NCI-H1694 (cell line): Measurements from ENCODE around the gene DEPDC5.
"Not testable (repeated sequence)": the region's sequence is repeated elsewhere in the genome, so short reads cannot be mapped to it uniquely, and the experiment has no call there.

Experiments
- DNase-seq: peaks from one replicate; lab custom pipeline; 2025; lab: John Stamatoyannopoulos, UW

Gene DEPDC5

DNA sequence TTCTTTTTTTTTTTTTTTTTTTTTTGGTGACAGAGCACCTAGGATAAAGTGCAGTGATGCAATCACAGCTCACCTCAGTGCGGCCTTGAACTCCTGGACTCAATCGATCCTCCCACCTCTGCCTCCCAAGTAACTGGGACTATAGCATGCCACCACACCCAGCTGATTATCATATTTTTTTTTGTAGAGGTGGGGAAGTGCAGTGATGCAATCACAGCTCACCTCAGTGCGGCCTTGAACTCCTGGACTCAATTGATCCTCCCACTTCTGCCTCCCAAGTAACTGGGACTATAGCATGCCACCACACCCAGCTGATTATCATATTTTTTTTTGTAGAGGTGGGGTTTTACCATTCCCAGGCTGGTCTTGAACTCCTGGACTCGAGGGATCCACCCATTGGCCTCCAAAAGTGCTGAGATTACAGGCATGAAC, 61.6 kb downstream of the DEPDC5 start:
- DNase-seq = not testable (repeated sequence)

DNA sequence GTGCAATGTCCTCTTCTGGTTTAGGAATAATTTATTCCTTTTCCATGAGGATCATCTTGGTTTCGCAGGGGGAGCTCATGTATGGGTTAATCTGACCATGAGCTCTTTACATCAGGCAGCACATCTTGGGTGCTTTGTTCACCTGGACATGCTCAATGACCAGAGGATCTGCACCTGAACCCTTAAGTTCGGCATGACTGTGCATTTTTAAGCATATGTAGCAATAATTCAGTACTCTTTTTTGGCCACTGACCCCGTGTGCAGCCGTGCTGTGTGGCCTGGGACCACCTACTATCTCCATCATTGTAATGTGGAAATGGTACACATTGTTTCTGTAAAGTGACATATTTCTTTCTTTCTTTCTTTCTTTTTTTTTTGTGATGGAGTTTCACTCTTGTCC, 62.9 kb downstream of the DEPDC5 start:
- DNase-seq = no peak

DNA sequence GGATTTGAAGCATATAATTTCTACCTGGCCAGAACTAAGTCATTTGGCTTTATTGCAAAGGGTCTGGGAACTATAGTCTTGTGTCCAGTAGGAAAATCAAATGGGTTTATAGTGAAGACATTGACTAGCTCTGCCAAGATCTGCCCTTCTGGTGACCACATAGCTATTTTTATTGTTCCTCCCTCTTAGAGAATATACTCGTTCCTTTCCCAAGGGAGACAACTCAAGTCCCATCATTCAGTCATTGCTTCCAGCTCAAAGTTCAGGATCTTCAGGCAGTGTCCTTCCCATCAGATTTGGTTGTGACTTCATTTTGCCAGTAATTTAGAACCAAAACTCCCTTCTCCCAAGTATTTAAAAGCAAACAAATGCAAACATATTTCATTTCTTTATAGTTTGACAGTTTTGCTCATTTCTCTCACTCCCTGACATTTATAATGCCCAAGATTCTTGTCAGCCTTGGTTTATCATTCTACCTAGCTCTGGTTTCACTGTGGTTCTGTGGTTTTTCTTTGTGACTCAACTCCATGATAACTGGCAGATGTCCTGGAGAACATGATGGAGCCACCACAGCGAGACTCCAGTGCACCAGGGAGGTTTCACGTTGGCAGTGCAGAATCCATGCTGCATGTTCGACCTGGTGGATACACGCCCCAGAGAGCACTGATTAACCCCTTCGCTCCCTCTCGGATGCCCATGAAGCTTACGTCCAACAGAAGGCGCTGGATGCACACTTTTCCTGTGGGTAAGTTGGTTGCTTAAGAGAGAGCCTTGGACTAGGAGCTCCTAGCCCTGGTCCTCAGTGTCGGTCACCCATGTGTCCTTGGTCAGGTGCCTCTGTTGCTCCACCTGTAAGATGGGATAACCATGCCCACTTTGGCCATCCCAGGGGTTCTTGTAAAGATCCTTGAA, 64.9 kb downstream of the DEPDC5 start:
- DNase-seq = no peak

DNA sequence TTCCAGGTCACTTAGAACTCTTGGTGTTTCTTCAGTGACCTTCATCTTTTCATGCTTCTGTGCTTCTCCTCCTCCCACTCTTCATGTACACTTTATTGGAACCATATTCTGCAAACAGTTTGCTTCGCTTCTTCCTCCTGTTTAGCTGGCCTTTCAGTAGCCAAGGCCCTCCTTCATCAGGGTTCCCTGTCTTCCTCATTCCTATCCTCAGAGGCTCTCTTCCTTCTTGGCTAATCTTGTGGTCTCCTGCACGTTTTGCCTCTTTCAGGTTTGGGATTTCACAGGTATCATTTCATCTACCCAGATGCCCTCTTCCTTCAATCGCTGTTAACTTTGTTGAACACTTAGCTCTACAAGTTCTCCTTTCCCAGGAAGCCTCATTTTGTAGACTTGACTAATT, 66.8 kb downstream of the DEPDC5 start:
- DNase-seq = no peak

DNA sequence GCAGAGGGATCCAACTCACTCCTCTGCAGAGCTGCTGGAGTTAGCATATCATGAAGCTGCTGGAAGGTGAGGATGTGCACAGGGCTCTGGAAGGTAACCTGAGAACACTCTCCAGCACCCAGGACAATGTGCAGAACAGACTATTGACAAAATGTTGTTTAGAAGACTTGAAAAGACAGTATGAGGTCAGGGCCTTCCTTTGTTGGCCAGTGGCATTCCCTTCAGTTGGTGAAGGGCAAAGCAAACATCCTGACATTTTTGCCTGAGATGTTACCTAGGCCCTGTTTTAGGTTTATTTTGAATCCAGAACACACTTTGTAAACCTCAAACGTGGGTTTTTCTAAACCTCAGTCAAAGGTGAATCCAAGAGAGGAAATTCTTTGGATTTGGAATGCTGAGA, 67.8 kb downstream of the DEPDC5 start:
- no peak for DNase-seq

DNA sequence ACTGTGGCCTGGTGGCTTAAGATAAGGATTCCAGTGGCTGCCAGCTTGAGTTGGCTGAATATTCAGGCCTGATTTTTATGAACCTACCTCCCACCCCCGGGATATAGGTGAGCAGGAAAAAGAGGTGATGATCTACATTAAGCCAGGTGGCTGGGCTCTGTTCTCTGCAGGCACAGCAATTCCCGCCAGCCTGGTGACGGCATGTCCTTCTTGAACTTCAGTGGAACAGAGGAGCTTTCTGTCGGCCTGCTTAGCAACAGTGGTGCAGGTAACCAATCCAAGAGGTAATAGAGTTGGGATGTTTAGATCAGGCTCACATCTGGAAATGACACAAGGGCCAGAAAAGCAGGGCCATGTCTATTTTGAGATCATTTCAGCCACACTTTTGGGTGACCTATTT, 68.7 kb downstream of the DEPDC5 start:
- DNase-seq = no peak

DNA sequence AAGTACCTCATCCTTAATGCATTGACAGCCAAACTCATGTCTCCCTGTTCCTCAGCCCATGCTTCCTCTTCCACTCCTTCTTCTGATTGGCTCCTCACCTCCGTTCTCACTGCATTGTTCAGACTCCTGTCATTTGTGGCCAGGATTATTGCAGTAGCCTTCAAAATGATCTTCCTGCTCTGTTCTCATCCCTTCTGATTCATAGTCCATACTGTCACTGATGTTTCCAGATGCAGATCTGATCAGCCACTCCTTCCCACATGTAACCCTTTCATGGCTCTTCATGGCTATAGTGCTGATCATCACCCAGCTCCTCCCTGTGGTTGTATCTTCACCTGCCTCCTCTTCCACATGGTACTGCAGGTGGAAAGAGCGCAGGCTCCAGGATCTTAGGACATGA, 71.7 kb downstream of the DEPDC5 start:
- DNase-seq = no peak

DNA sequence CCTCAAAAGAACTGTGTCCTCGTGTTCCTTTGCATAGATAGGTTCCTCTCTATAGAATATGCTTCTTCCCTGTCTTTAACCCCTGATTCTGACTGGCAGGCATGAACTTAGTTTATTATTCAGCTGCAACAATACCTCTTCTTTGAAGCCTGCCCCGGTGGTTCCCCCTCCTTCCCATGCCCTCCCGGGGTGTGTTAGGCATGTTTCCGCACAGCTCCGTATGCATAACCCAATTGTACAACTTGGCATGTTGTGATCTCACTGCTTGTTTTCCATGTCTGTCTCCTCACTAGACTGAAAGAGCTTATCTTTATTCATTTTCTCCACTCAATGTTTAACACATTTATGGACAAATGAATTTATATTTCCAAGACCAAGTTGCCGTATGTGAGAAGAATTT, 72.6 kb downstream of the DEPDC5 start:
- no peak for DNase-seq

DNA sequence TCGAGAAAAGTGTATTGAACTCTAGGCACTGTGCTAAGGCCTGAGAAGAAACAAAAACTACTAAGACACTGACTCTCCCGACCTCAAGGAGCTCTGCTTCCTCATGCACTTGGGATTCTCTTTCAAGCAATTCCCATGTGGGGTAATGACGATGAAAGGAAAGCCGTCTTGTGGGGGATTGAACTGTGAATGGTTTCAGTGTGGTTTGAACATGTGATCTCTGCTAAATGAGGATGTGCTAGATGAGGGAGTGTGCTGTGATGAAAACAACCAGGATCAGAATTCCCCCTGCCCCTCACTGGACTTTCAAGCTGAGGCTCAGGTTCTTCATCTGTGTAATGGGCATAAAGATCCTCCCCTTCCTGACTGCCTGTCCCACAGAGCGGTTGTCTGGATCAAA, 74.9 kb downstream of the DEPDC5 start:
- DNase-seq = no peak

DNA sequence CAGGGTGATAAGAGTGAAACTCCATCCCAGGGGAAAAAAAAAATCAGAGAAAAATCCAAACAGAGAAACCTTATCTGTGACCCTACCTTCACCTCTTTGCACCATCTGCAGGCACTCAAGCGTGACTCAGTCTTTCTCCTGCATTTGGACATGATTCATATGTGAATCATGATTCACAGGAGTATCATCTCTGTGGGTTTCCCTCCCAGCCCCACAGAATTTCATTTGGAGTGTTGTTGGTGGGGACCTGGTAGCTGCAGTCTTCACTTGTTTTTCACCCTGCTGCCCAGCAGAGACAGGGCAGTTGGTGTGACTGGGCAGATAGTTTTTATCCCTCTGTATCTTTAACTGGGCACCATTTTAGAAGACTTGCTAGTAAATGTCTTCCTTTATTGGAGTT, 75.7 kb downstream of the DEPDC5 start:
- DNase-seq = no peak

DNA sequence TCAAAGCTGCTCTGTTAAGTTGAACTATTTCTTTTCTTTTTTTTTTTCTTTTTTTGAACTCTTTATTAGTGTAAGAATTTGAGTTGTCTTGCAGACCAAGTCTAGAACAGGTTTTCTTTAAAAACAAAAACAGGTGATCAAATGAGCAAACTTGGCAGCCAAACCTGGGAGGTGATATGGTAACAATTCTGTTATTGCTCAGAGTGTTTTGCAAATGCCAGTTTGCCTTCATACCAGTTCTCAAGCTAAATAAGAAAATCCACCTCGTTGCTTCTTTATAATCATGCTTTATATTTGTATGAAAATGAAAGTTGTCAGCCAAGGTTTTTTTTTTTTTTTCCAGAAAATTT, 76.9 kb downstream of the DEPDC5 start:
- DNase-seq = no peak

DNA sequence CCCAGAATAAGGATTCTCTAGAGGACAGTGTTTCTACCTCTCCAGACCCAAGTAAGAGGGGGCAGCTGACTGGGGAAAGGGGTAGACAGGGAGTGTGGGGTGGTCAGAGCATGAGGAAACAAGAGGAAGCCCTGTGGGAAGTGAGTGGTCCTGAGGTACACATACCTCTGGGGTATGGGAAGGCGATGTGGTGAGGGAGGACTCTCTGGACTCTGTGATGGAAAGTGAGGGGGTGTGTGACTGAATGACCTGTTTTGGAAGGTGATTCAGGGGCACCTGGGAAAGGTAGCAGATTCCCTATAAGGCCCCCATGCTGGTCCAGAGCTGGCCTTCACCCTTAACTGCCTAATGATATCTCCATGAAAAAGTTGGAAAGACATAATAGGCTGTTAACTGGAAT, 80.1 kb downstream of the DEPDC5 start:
- DNase-seq = no peak

DNA sequence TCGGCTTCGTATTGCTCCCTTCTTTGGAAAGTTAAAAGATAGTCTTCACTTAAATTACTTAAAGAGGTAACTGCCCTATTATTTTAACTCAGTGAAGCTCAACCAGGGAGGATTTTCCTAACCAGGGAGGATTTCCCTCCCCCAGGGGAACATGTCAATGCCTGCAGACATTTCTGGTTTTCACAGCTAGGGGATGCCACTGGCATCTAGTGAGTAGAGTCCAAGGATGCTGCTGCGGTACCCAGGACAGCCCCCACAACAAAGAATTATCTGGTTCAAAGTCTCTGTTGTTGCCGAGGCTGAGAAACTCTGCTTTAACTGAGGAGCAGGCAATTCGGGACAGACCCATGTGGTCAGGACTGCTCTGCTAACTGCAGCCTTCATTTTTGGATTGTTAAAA, 82.2 kb downstream of the DEPDC5 start:
- DNase-seq = no peak

DNA sequence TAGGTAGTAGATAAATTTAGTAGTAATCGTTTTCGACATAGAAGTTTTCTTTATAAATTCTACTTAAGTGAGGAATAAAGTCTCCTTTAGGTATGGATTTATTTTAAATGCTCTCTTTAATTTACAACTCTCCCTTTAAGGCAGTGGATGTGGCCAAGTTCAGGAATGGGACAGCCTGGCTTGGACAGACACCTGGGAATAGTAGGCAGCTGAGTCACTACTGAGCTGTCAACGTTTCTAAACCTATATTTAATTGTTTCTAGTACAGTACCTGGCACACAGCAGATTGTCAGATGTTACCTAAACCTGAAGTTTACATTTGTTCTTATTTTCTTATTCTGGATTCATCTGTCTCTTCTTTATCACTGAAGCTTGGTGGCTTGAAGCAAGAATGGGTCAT, 85.1 kb downstream of the DEPDC5 start:
- no peak for DNase-seq

DNA sequence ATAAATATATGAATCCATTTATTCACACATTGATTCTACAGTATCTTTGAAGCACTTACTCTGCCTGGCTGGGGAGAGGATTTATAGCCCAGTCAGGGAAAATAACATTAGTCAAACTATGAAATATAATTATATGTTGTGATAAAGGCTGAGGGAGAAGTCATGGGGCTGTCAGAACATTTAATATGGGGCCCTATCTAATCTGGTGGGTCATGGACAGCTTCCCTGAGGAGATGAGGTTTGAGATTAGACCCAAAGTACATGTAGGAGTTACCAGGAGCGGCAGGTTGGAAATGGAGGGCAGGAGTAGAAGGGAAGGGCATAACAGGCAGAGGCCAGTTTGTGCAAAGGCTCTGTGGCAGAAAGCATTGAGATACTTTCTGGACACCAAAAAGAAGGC, 86.2 kb downstream of the DEPDC5 start:
- no peak for DNase-seq

DNA sequence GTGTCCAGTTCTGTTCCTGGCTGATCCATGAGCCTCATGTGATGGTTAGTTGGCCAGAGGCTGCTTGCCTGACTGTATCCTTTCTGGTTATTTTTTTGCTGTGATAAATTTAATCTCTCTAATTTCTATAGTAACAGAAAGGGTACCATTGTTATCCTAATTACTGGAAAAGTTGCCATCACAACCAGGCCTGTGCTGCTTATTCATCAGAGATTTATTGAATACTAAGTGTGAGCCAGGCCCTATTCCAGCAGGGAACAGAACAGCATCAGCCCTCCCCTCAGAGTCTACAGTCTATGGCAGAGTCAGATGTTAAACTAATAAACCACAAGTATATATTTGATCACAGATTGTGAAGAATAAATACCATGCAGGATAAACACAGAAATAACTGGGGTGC, 86.8 kb downstream of the DEPDC5 start:
- no peak for DNase-seq

DNA sequence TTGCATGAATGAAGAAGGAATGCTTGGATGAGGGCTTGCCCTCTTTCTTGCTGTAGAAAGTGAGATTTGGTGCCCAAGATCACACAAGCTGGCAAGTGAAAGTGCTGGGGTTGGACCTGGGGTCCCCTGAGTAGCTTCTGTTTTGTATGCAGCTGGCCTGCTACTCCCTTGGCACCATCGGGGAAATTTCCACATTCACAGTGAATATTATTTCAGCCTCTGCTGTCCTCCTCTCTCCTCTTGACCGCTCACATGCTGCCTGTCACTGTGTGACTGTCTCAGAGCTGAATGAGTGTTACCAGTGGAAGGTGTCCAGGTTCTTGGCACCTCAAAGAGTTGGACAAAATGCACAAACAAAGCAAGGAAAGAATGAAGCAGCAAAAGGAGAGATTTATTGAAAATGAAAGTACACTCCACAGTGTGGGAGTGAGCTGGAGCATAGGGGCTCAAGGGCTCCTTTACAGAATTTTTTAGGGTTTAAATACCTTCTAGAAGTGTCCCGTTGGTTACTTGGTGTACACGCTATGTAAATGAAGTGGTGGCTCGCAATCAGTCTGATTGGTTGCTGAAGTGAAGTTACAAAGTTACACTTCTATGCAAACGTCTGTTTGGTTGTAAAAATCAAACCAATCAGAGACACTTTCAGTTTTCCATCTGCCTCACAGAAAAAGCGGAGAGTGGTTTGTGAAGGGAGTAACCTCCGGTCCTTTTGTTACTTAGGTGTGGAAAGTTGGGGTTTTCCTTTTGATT, 87.4 kb downstream of the DEPDC5 start:
- DNase-seq = no peak

DNA sequence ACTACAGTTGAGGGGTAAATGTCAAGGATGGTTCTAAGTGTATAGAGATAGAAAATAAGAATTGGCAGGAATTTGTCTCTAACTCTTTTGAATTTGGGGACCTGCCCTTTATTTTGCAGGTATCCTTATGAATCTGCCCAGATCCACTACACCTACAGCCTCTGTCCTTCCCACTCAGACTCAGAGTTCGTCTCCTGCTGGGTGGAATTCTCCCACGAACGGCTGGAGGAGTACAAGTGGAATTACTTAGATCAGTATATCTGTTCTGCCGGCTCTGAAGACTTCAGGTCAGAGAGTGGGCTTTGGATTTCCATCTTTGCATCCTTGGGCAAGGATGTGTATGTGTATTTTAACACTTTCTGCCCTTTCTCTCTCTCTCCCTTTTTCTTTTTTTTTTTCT, 89.7 kb downstream of the DEPDC5 start:
- no peak for DNase-seq

DNA sequence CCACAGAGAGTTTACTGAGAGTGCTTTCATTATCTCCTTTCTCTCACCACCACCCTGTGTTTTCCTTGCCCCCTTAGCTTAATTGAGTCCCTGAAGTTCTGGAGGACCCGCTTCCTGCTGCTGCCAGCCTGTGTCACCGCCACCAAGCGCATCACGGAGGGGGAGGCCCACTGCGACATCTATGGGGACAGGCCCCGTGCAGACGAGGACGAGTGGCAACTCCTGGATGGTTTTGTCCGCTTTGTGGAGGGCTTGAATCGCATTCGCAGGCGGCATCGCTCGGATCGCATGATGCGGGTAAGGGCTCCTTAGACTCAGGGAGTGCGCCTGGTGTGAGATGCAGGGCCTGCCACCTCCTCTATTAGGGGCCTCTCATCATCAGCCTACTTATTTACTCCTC, 91.1 kb downstream of the DEPDC5 start:
- no peak for DNase-seq

DNA sequence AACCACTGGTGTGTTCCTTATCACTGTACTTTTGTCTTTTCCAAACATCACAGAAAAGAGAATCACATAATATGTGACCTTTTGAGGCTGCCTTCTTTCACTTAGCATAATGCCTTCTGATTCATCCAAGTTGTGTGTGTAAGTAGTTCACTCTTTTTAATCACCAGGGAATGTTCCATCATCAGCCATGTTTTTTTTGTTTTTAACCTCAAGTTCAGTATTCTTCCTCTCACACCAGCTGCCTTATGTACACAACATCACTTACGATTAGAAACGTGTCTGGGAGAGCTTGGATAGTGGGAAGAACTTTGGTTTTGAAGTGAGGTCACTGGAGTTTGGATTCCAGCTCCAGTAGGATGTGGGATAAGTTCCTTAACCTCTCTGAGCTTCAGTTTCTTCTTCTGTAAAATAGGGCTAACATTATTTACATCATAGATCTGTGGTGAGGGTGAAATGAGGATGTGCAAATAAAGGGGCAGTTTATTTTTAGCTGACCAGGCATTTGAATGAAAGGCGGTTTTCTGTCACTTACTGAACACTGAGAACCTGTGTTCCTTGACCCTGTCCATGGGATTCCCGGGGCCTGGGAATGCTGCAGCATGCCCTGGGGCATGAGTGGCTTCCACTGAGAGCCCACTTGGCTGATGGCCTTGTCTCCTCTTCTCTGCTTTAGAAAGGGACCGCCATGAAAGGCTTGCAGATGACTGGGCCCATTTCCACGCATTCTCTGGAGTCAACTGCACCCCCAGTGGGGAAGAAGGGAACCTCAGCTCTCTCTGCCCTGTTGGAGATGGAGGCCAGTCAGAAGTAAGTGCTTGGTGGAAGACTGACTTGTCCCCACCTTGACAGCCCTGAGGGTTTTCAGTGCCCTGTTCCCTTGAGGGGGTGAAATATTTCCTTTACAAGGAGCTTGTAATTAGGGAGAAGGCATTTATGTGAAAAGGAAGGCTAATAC, 92.6 kb downstream of the DEPDC5 start:
- DNase-seq = no peak

DNA sequence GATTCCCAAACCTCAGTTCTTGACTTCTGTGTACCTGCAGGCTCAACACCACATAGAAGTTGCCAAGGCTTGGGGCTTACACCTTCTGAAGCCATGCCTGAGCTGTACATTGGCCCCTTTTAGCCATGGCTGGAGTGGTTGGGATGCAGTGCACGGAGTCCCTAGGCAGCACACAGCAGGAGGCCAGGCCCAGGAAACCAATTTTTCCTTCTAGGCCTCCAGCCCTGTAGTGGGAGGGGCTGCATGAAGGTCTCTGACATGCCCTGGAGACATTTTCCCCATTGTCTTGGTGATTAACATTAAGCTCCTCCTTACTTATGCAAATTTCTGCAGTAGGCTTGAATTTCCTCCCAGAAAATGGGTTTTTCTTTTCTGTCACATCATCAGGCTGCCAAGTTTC, 94.6 kb downstream of the DEPDC5 start:
- no peak for DNase-seq

DNA sequence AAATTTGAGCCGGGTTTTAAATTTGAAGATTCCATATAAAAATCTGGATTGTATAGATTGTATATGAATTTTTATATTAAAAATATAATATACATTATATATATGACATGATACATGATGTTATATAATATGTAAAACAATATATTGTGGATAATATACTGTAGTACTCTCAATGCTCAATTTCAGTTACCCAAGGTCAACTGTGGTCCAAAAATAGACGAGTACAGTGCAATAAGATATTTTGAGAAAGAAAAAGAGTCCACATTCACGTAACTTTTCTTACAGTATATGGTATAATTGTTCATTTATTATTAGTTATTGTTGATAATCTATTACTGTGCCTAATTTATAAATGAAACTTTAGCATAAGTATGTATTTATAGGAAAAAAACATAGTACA, 96.3 kb downstream of the DEPDC5 start:
- DNase-seq = no peak
